Measurements from ENCODE around the gene SAE1.

The SAE1 gene

GRCh38 chr19:47255879-47256692 is 125.5 kb downstream of the SAE1 start, which contains the start of gene CCDC9:
CCDC9 (plus strand) TSS chr19:47256525; CDS start chr19:47258401, 1,876 bp downstream.
- H3K27me3 ChIP-seq (ENCODE audit: control insufficient read depth in 1 of 2, insufficient read depth in 1 of 2, low read length in 2 of 2), result no peaks in the 10 kb centered on the region
- H3K4me1 ChIP-seq (ENCODE audit: control insufficient read depth, insufficient read depth, low read depth, low read length), result peaks cover 34% of the 10 kb centered on the region
- H2BK120ac ChIP-seq (ENCODE audit: low read depth, low read length), result peak within 1 kb of the TSS; percentile 98
- peak within 1 kb of the TSS; percentile 75 for H2BK5ac ChIP-seq (ENCODE audit: low read depth, low read length, poor library complexity, severe bottlenecking)
- H3K4ac ChIP-seq (ENCODE audit: low read depth in 1 of 2, low read length in 2 of 2), result peak within 1 kb of the TSS in 1 of 2 experiments; percentile 49
- no peaks in the 10 kb centered on the region for H3K9me3 ChIP-seq (ENCODE audit: control insufficient read depth, low read length)
- peak within 1 kb of the TSS; percentile 64 to 95 for H3K4me3 ChIP-seq (ENCODE audit: insufficient read depth in 1 of 2, low read depth in 1 of 2, low read length in 2 of 2)
- H3K36me3 ChIP-seq (ENCODE audit: control insufficient read depth in 1 of 2, insufficient read depth in 2 of 2, low read depth in 1 of 2, low read length in 2 of 2), result peaks cover 28% of the 10 kb centered on the region in 2 experiments
- H2BK12ac ChIP-seq (ENCODE audit: low read length in 2 of 2), result no peak within 1 kb of the TSS
- H3K18ac ChIP-seq (ENCODE audit: low read depth in 1 of 2, low read length in 2 of 2), result peak within 1 kb of the TSS; percentile 54 to 99
- H4K8ac ChIP-seq (ENCODE audit: low read length), result peak within 1 kb of the TSS; percentile 98
- no peak within 1 kb of the TSS for H3K14ac ChIP-seq (ENCODE audit: low read length in 2 of 2)
- H3K27ac ChIP-seq (ENCODE audit: low read length, poor library complexity, severe bottlenecking), result peak within 1 kb of the TSS; percentile 98
- H4K91ac ChIP-seq (ENCODE audit: low read length), result peak within 1 kb of the TSS; percentile 94
- peak within 1 kb of the TSS; percentile 97 for H3K9ac ChIP-seq (ENCODE audit: low read length)
- H3K23ac ChIP-seq (ENCODE audit: low read length in 2 of 2), result no peak within 1 kb of the TSS
- peak within 1 kb of the TSS; percentile 56 for H2AFZ ChIP-seq (ENCODE audit: low read depth, low read length)
- WGBS, result 44% methylated on average over 43 of the region's 60 CpGs
- DNase-seq, result peak; percentile 95
- H2AK5ac ChIP-seq (ENCODE audit: low read length, severe bottlenecking), result peak within 1 kb of the TSS; percentile 40
- peaks cover 22% of the 10 kb centered on the region for H3K79me1 ChIP-seq (replicated peaks; ENCODE audit: low read length, poor library complexity, severe bottlenecking)
- peak within 1 kb of the TSS; percentile 88 for H3K4me2 ChIP-seq (ENCODE audit: low read length, poor library complexity, severe bottlenecking)
- peak within 1 kb of the TSS; percentile 85 for H2BK15ac ChIP-seq (ENCODE audit: low read depth, poor library complexity, severe bottlenecking)

GRCh38 chr19:47256693-47257410 is 126.2 kb downstream of the SAE1 start:
- Histone ChIP-seq H3K23ac (ENCODE audit: low read length in 2 of 2) (no peak overlapping the region), H3K27me3 (ENCODE audit: control insufficient read depth in 1 of 2, insufficient read depth in 1 of 2, low read length in 2 of 2) (no peaks in the 10 kb centered on the region), H3K27ac (ENCODE audit: low read length, poor library complexity, severe bottlenecking) (peak overlapping the region; percentile 42), H2AFZ (ENCODE audit: low read depth, low read length) (no peak overlapping the region), H2AK5ac (ENCODE audit: low read length, severe bottlenecking) (no peak overlapping the region), H4K8ac (ENCODE audit: low read length) (no peak overlapping the region), H3K9me3 (ENCODE audit: control insufficient read depth, low read length) (no peaks in the 10 kb centered on the region), H3K9ac (ENCODE audit: low read length) (peak overlapping the region; percentile 97), H4K91ac (ENCODE audit: low read length) (no peak overlapping the region), H2BK5ac (ENCODE audit: low read depth, low read length, poor library complexity, severe bottlenecking) (peak overlapping the region; percentile 54), H2BK12ac (ENCODE audit: low read length in 2 of 2) (no peak overlapping the region), H2BK15ac (ENCODE audit: low read depth, poor library complexity, severe bottlenecking) (peak overlapping the region; percentile 85), H3K4ac (ENCODE audit: low read depth in 1 of 2, low read length in 2 of 2) (no peak overlapping the region), H3K14ac (ENCODE audit: low read length in 2 of 2) (no peak overlapping the region), H3K4me1 (ENCODE audit: control insufficient read depth, insufficient read depth, low read depth, low read length) (peaks cover 33% of the 10 kb centered on the region), H3K79me1 (replicated peaks; ENCODE audit: low read length, poor library complexity, severe bottlenecking) (peaks cover 22% of the 10 kb centered on the region), H3K36me3 (ENCODE audit: control insufficient read depth in 1 of 2, insufficient read depth in 2 of 2, low read depth in 1 of 2, low read length in 2 of 2) (peaks cover 32% of the 10 kb centered on the region in 2 experiments), H3K4me3 (ENCODE audit: insufficient read depth in 1 of 2, low read depth in 1 of 2, low read length in 2 of 2) (peak overlapping the region; percentile 64 to 95), H3K4me2 (ENCODE audit: low read length, poor library complexity, severe bottlenecking) (no peak overlapping the region), H3K18ac (ENCODE audit: low read depth in 1 of 2, low read length in 2 of 2) (no peak overlapping the region), H2BK120ac (ENCODE audit: low read depth, low read length) (peak overlapping the region; percentile 83)
- peak; percentile 99 for DNase-seq
- 1% methylated on average over 37 of the region's 52 CpGs for WGBS

- H4K8ac ChIP-seq (ENCODE audit: low read length), result peak overlapping the region; percentile 62
Observed at GRCh38 chr19:47257411-47258169, 127.0 kb downstream of the SAE1 start.

More at GRCh38 chr19:47257411-47258169, 127.0 kb downstream of the SAE1 start:
- Histone ChIP-seq H3K4me3 (ENCODE audit: insufficient read depth in 1 of 2, low read depth in 1 of 2, low read length in 2 of 2) (peak overlapping the region; percentile 60 to 87), H3K23ac (ENCODE audit: low read length in 2 of 2) (no peak overlapping the region), H3K27ac (ENCODE audit: low read length, poor library complexity, severe bottlenecking) (peak overlapping the region; percentile 98), H3K9ac (ENCODE audit: low read length) (peak overlapping the region; percentile 93), H3K14ac (ENCODE audit: low read length in 2 of 2) (peak overlapping the region in 1 of 2 experiments; percentile 26), H3K9me3 (ENCODE audit: control insufficient read depth, low read length) (no peaks in the 10 kb centered on the region), H2AFZ (ENCODE audit: low read depth, low read length) (no peak overlapping the region), H3K18ac (ENCODE audit: low read depth in 1 of 2, low read length in 2 of 2) (peak overlapping the region; percentile 86 to 87), H2AK5ac (ENCODE audit: low read length, severe bottlenecking) (peak overlapping the region; percentile 72), H3K4me2 (ENCODE audit: low read length, poor library complexity, severe bottlenecking) (peak overlapping the region; percentile 86), H3K27me3 (ENCODE audit: control insufficient read depth in 1 of 2, insufficient read depth in 1 of 2, low read length in 2 of 2) (no peaks in the 10 kb centered on the region), H3K4me1 (ENCODE audit: control insufficient read depth, insufficient read depth, low read depth, low read length) (peaks cover 31% of the 10 kb centered on the region), H4K91ac (ENCODE audit: low read length) (peak overlapping the region; percentile 82), H2BK15ac (ENCODE audit: low read depth, poor library complexity, severe bottlenecking) (peak overlapping the region; percentile 29), H3K36me3 (ENCODE audit: control insufficient read depth in 1 of 2, insufficient read depth in 2 of 2, low read depth in 1 of 2, low read length in 2 of 2) (peaks cover 36 to 40% of the 10 kb centered on the region in 2 experiments), H2BK120ac (ENCODE audit: low read depth, low read length) (peak overlapping the region; percentile 73), H3K79me1 (replicated peaks; ENCODE audit: low read length, poor library complexity, severe bottlenecking) (peaks cover 25% of the 10 kb centered on the region), H3K4ac (ENCODE audit: low read depth in 1 of 2, low read length in 2 of 2) (peak overlapping the region; percentile 86 to 90), H2BK12ac (ENCODE audit: low read length in 2 of 2) (peak overlapping the region in 1 of 2 experiments; percentile 70), H2BK5ac (ENCODE audit: low read depth, low read length, poor library complexity, severe bottlenecking) (peak overlapping the region; percentile 75)
- no peak for DNase-seq
- WGBS, result 5% methylated on average over 29 of the region's 29 CpGs
